GM18867 (cell line): ENCODE measurements around the gene NPSR1.
A peak's percentile ranks its signal among the peaks of the same experiment; 100 is the strongest.
"Not testable (repeated sequence)": the region's sequence is repeated elsewhere in the genome, so short reads cannot be mapped to it uniquely, and the experiment has no call there.

Source experiments
- ATAC-seq: cut with Tn5 transposase; IDR thresholded peaks from one replicate; pipeline ENCODE4 v1.9.1; 2021; ENCODE audit warnings: mild to moderate bottlenecking, moderate library complexity; ENCODE audit not compliant: unreplicated experiment

NPSR1 gene

DNA sequence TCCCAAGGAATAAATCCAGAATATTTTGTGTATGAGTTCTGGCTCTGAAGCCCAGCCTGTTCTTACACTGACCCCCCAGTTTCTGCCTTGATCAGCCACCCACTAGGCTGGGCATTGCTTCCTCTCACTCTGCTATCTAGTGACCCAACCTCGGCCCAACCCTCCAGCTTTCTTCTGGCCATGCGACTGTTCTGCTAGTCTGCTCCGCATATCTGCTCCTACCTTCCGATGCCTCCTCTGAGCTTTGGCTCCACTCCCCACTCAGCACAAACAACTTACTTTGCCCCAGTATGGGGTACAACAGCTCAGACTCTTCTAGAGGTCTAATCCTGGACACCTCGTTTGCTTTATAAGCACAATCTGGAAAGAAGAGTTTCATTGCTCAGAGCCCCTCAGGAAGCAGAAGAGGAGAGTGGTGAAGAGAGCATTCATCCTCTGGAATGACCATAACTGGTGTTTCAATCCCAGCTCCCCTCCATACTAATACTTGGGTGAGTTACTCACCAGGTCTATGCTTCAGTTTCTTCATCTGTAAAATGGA is 99.6 kb downstream of the NPSR1 start:
- ATAC-seq, result no peak

DNA sequence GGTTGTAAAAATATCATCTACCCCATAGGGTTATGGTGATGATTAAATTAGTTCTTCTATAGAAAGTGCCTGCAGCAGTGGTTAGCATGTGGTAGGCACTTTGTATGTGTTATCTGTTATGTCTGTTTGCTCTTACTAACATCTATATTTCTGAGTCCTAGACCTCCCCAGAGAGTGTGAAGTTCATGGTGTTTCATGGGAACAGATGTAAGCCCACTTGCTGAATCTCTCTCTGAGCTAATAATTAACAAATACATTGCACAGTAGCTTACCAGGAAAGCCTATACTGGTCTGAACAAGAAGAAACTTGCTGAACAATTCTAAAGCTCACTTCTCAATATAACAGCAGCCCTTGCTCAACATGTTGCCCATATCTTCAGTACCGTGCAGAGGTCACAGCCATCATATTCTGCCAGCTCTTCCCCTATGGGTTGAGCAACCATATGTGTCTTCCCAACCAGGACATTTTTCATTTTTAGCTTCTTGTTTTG is 100.1 kb downstream of the NPSR1 start:
- no peak for ATAC-seq

DNA sequence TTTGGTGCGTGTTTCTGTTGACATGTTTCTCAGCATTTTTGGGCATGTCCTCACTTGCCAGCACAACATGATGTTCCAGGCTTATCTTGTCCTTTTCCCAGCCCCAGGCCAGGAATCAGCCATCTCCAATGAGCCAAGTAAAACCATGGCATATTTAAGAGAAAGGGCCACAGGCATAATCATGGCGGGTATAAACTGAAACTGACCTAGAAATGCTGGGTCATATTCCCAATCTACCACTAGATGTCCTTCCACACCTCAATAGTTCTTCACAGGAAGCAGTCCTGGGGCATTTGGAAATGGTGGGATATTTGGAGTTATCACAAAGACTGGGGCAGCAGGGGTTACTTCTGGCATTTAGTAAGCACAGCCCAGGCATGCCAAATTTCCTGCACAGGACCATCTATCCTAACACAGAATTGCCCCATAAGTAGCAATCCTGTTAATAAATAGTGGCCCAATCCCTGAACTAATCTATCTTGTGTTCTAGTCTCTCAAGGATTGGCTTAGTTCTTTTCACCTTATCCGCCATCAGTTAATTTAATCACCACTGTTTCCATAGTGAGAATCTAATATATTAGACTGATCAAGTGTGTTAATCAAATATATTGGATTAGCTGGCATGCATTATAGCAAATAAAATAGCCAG is 101.6 kb downstream of the NPSR1 start:
- ATAC-seq, result peak; percentile 55

GRCh38 chr7:34760271-34760670 is 102.3 kb downstream of the NPSR1 start:
- no peak for ATAC-seq

DNA sequence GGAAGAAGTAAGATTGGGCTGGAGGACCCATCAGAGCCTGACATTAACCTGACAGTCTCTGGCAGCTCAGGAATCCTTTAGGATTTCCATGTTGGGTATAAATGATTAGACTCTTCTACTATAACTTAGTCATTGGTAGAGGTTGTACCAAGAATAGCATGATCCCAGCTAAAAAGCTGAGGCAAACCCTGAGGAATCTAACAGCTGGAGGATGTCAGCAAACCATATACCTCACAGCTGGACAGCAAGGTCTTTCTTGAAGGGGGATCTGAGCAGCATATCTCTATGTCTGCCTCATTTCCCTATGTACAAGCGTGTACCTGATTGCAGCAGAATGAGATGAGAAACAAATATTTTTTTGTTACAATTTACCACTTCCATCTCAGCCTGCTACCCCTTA is 103.2 kb downstream of the NPSR1 start:
- ATAC-seq, result no peak

- no peak for ATAC-seq
Observed at GRCh38 chr7:34761627-34762026, 103.6 kb downstream of the NPSR1 start.

- ATAC-seq, result no peak
Observed at GRCh38 chr7:34762764-34763163, 104.7 kb downstream of the NPSR1 start.

GRCh38 chr7:34772296-34772938 is 114.4 kb downstream of the NPSR1 start:
- no peak for ATAC-seq

GRCh38 chr7:34776748-34777358 is 118.8 kb downstream of the NPSR1 start:
- no peak for ATAC-seq

DNA sequence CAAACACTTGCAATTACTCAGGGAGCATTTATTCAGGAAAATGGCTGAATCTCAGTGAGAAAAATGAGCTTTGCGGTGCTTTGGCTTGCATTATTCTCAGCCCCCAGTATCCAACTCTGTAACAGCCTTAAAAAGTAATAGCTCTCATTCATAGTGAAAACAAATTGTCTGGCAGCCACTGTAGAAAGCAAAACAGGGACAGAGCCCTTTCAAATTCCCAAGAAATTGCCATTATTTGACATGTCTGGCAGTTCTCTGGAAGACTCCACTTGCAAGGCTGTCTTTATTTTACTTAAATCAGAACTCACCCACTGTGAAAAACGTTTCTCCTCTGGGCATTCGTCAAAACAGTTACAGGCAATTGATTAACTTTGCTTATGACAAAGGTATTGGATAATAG is 122.5 kb downstream of the NPSR1 start:
- ATAC-seq, result no peak

GRCh38 chr7:34787586-34787985 is 129.6 kb downstream of the NPSR1 start:
- ATAC-seq, result no peak

GRCh38 chr7:34806831-34807230 is 148.8 kb downstream of the NPSR1 start:
- ATAC-seq, result no peak

- no peak for ATAC-seq
Observed at GRCh38 chr7:34807548-34808340, 149.7 kb downstream of the NPSR1 start.

- not testable (repeated sequence) for ATAC-seq
Observed at GRCh38 chr7:34814203-34814842, 156.3 kb downstream of the NPSR1 start.

DNA sequence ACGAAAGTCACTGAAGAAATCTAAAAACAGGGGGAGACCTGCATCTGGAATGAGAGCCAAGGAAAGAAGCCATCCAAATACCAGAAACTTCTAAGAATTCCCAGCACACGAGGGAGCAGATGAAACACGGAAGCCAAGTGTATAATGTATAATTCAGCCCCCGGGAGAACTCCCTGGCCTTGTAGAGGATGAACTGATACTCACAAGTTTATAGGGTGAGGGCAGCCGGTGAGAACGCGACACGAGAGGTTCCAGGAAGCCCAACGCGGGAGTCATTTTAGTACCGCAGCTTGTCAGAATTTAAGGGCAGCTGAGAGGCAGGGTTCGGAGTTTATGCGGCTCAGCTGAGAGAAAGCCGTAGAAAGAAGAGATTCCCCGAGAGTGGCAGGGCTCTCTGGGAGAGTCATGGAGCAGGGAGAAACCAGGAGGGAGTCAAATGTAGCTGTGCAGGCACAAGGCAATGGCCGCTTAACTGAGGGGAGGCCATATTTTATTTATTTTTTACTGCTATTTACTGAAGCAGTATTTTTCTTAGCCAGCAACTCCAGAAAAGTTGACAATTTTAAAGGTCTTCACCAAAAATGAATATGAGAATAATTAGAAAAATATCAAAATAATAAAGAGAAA is 164.0 kb downstream of the NPSR1 start:
- ATAC-seq, result no peak

DNA sequence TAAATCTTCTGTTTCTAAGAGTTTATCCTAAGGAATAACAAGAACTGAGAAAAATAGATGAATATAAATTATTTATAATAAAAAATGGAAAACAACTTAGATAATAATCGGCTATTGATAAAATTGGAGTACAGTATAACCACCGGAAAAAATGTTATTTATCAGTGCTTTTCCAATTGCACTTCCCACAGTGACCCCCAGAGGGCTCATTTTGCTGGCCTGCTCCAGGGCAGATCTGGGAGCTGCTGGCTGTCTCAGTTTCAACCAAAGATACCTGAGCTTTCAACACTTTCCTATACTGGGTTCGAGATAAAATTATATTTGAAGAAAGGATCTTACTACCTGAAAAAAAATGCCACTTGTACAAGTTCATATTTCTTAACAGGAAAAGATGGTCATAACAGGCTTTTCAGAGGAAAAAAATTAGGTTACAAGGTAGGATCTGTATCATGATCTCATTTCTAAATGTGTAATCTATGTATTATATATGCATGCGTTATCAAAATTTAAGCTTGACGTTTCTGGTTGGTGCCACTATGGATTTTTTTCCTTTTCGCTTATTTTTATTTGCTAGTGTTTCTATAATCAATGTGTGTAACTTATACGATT is 165.7 kb downstream of the NPSR1 start:
- peak; percentile 91 for ATAC-seq

- ATAC-seq, result no peak
Observed at GRCh38 chr7:34825221-34825620, 167.2 kb downstream of the NPSR1 start.

GRCh38 chr7:34830390-34830789 is 172.4 kb downstream of the NPSR1 start:
- no peak for ATAC-seq

- ATAC-seq, result no peak
Observed at GRCh38 chr7:34831436-34831835, 173.4 kb downstream of the NPSR1 start.

GRCh38 chr7:34832020-34832419 is 174.0 kb downstream of the NPSR1 start:
- ATAC-seq, result no peak
